GM18861 (cell line): ENCODE data around the gene DMAP1.

Source experiments
- ATAC-seq: cut with Tn5 transposase; IDR thresholded peaks from one replicate; pipeline ENCODE4 v1.9.1; 2021; ENCODE audit not compliant: unreplicated experiment

Gene DMAP1

GRCh38 chr1:44227211-44227610 is 13.9 kb downstream of the DMAP1 start:
- no peak for ATAC-seq

DNA sequence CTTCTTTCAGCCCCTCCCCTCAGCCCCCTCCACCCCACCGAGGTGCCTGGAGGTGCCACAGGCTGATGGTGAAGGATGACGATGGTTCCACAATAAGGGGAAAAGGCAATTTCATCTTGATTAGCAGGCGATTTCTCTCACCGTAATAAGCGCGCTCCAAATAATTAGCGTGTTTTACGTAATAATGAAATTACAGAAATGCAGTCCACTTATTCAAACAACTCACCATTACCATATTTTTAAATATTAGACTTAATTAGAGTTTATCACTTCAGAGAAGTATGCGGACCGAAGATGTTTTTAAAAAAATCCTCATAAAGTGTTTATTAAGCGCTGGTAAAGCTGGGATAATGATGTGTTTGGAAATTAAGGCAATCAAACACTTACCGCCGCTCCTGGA is 14.9 kb downstream of the DMAP1 start:
- no peak for ATAC-seq

GRCh38 chr1:44229435-44230167 is 16.3 kb downstream of the DMAP1 start:
- ATAC-seq = no peak

DNA sequence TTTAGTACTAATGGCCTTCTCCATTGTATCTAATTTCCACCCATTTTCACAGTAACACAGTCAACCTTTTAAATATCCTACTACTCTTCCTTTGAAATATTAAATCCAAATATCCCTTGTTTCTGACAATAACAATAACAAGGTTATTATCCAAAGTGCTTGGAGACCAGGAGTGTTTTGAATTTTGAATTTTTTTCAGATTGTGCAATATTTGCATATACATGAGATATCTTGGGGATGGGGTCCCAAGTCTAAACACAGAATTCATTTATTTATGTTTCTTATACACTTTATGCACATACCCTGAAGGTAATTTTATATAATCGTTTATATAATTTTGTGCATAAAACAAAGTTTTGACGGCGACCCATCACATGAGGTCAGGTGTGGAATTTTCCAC is 17.5 kb downstream of the DMAP1 start:
- no peak for ATAC-seq

- no peak for ATAC-seq
Measured at GRCh38 chr1:44233593-44233992, 20.3 kb downstream of the DMAP1 start.

- ATAC-seq = no peak
Measured at GRCh38 chr1:44235808-44236207, 22.5 kb downstream of the DMAP1 start.

- no peak for ATAC-seq
Measured at GRCh38 chr1:44236490-44237272, 23.4 kb downstream of the DMAP1 start.

DNA sequence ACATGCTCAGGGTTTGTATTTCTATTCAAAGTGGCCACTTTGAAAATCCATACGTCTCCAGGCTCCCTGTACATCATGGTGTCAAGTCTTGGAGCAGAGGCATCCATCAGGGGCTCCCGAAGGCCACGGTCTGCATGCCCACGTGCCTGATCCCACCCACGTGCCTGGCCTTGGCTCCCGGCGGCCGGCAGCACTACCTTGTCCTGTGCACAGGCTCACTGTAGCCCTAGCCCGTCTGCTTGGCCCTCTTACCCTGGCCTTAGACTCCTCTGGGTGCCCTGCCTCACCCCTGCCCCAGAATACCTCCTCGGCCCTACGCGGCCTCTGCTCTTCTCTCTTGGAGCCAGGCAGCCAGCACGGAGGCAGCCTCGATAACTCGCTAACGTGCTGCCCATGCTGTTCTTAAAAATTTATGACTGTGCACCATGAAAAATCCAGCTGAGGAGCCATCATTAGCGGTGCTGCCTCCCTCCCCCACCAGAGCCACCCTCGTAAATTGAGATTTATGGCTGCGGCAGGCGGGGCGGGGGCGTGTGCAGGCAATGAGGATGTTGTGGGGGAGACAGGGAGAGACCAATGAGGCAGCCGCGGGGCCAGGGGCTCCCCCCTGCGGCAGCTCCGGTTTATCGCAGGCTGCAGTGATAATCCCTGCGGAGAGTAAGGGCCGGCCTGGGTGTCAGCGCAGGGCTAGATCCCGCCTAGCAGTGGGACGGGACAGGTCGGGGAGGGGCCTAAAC is 24.6 kb downstream of the DMAP1 start:
- ATAC-seq = no peak

DNA sequence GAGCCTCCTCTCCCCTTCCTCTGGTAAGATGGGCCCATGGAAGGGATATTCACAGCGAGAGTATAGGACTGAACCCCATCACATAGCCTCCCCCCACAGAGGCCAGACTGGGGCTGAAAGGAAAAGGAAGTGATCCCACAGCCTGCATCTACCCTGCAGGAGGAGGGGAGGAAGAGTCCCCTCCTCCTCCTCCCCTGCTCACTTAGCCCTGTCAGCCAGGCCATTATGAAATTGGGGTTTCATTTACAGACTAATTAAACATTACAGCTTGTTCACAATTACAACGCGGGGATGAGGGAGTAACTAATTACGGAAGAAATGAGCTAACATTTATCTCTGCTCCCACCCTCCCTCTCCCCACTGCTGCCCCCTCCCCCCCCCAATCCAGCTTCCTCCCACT is 25.4 kb downstream of the DMAP1 start:
- ATAC-seq = no peak

DNA sequence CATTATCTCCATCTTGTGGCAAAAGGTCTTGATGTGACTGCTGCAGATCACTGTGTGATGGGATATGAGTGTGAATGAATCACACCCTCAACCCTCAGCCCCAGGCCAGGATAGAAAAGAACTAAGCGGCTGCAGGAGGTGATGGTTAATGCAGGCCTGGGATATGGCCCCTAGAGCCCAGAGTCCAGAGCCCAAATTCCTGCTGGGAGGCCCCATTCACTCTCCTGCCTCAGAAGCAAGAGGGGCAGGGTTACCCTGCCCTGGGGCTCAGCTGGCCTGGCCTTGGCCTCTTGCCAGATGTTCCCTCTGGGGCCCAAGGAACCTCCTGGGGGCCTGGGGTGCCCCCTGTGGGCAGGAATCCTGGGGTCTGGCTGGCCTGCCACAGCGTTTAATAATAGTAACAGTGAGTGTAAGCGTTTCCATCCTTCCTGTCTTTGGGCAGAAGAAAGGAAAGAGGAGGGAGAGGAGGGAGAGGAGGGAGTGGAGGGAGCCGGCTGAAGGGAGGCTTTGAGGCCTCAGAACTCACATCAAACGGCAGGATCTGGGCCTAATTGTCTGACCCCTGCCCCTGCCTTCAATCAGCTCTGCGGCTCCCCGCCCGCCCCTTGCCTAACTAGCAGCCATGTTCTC is 26.2 kb downstream of the DMAP1 start:
- ATAC-seq = no peak

DNA sequence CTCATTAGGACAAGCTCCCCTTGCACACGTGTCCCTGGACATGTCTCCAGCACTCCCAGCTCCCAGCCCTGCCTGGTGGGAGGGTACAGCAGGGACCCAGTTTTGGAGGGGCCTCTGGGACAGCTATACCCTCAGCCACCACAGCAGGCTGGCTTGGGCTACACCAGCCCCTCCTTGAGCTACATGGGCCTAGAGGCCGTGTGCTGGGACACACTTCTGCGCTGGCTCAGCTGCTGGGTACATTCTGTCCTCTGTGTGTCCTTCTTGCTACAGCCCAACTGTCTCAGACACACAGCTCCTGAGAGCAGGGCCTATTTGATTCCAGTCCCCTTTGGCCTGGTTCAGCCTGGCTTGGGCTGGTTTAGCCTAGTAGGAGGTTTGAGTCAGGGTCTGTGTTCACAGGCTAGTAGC is 26.7 kb downstream of the DMAP1 start:
- ATAC-seq = no peak

DNA sequence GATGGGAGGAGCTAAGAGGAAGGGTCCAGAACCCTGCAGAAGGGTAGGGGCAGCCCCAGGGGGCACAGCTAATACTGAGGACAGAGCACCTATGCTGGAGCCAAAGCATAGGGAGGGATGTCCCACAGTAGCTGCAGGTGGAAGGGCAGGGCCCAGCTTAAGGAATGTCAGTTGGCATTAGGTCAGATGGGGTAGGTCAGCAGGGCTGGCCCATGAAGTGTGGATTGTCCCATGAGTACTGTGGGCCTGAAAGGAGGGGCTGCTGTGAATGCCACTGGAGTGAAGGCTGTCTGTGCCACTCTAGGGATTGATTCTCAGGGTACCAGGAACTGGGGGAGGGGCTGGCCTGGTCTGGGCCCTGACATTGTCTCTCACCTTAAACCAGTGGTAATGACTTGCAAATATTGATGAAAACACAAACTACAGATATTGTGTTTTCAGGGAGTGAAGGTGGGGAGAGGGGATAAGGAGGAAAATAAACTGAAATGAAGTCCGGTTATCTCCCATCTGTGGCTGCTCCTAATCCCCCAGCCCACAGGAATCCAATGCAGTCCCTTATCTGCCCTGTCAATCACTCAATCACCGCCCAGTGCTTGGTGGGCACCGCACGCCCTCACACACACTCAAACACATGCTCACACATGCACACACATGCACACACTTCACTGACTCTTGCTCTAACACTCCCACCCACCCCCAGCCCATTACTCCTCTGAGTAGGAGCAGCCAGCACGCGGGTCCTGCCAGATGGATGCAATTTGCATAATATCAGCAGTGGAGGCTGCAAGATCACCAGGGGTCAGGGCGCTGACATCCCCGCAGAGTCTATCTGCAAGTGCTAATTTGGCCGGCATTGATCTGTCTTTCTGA is 27.8 kb downstream of the DMAP1 start:
- ATAC-seq = no peak

GRCh38 chr1:44242746-44243145 is 29.5 kb downstream of the DMAP1 start:
- ATAC-seq = no peak

- ATAC-seq = no peak
Measured at GRCh38 chr1:44243782-44244495, 30.7 kb downstream of the DMAP1 start.

- no peak for ATAC-seq
Measured at GRCh38 chr1:44244986-44245385, 31.7 kb downstream of the DMAP1 start.

- no peak for ATAC-seq
Measured at GRCh38 chr1:44246806-44247205, 33.5 kb downstream of the DMAP1 start.

DNA sequence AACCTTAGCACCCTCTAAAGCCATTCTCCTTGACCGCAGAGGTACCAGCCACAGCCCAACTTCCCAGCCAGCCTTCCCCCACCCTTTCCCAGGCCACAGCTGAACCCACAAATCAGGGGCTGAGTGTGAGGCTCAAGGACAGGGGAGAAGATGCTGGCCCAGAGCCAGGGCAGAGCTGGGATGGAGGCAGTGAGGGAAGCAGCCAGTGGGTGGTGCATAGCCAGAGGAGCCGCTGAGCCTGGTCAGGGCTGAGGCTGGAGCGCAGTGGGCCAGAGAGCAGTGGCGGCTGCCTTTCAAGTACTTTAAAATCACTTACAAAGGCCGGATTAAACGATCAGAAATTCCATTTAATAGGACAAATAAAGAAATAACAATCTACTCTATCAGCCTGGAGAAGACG is 36.3 kb downstream of the DMAP1 start:
- no peak for ATAC-seq

DNA sequence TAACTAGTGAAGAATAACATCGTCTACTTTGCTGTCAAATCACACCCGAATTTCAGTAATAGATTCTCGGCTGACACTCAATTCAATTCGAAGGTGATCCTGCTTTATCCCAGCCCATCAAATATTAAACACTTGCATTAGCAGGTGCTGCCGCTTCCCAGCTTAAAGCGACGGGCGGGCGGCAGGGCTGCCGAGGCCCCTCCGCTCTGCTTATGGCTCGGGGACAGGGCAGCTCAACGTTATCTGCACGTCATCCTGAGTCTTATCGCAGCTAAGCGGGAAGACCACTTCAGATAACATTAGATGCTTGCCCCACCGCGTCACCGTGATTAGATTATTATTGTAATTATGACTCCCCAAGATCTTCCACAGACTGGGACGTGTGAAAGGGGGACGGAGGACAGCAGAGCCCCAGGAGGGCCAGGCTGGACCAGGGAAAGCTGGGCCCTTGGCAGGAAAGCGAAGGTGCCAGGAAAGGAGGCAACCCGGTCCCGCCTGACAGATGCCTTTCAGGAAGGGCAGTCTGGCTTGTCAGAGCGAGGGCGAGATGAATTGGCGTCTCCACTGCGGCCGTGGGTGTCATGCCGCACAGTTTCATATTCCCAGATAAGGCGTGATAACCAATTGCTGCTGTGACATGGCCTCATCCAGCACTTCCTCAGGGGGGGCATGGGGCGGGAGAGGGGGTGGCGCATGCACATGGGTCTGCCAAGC is 37.0 kb downstream of the DMAP1 start:
- ATAC-seq = no peak

GRCh38 chr1:44251486-44251885 is 38.2 kb downstream of the DMAP1 start:
- no peak for ATAC-seq
